GM12878 (cell line): ENCODE results near the gene SLU7. TPM values are rescaled to one million over a fixed set of nuclear protein-coding genes. Genes with fewer than 3 reads are reported as not detected.
A peak's percentile ranks its signal among the peaks of the same experiment; 100 is the strongest.

Source experiments
- ATAC-seq: fragments of 200-7000 bp; cut with Tn5 transposase; 3 replicates; pipeline ENCODE4 v1.9.1; 2020; ENCODE audit warnings: mild to moderate bottlenecking, moderate library complexity
- BruUV-seq: library from RNA; stranded (reverse); fragments of 400-500 nt; replicated peaks from 2 replicates; lab custom pipeline; 2021; lab: Mats Ljungman, UMichigan
- CTCF ChIA-PET: fragments of 300-600 bp; sonication (Branson Sonifier 250); formaldehyde crosslinking; extraction: SDS; loops from one replicate; lab custom pipeline; 2021; ENCODE audit warnings: inconsistent platforms; lab: Yijun Ruan, JAX
- POLR2A ChIA-PET: fragments of 350-600 bp; formaldehyde crosslinking; extraction: SDS; loops from one replicate; lab custom pipeline; 2021; ENCODE audit warnings: inconsistent platforms; lab: Charles Lee
- RAD21 ChIA-PET: fragments of 300-600 bp; sonication (Branson Sonifier 250); formaldehyde crosslinking; loops from one replicate; lab custom pipeline; 2023; ENCODE audit warnings: antibody characterized with exemption; ENCODE audit not compliant: unreplicated experiment; lab: Charles Lee
- SMC1A ChIA-PET: fragments of 300-600 bp; sonication (Branson Sonifier 250); formaldehyde crosslinking; loops from one replicate; lab custom pipeline; 2023; ENCODE audit not compliant: unreplicated experiment, uncharacterized antibody; lab: Charles Lee
- DNase-seq: peaks from one replicate; pipeline ENCODE4 v3.0.0-alpha.2; 2011; ENCODE audit warnings: low read depth, low spot score
- FAIRE-seq: peaks from 3 replicates; lab custom pipeline; 2011; peaks lifted over from hg19 to GRCh38; lab: Jason Lieb, UNC
- H2AFZ ChIP-seq: 2 replicates; pipeline ENCODE4 v1.6.0; 2011; ENCODE audit warnings: low read depth, low read length, control low read depth; ENCODE audit not compliant: control insufficient read depth
- H3K27ac ChIP-seq: 2 replicates; pipeline ENCODE4 v1.5.1; 2011; ENCODE audit warnings: control low read depth; ENCODE audit not compliant: control insufficient read depth, insufficient read depth
- H3K27me3 ChIP-seq, 2 experiments: replicated peaks in 1 of 2; 2 replicates each; pipeline versions ENCODE4 v1.6.0 to v1.6.1; 2011; ENCODE audit warnings: low read length in 1 of 2; ENCODE audit not compliant: control insufficient read depth in 2 of 2, insufficient read depth in 2 of 2
- H3K36me3 ChIP-seq, 2 experiments: 2 replicates each; pipeline ENCODE4 v1.5.1; 2011; ENCODE audit warnings: low read length in 1 of 2; ENCODE audit not compliant: control insufficient read depth in 2 of 2, insufficient read depth in 2 of 2
- H3K4me1 ChIP-seq: 2 replicates; pipeline ENCODE4 v1.6.1; 2011; ENCODE audit warnings: mild to moderate bottlenecking, low read length, moderate library complexity, mixed read lengths; ENCODE audit not compliant: control insufficient read depth, insufficient read depth
- H3K4me2 ChIP-seq: 2 replicates; pipeline ENCODE4 v1.6.0; 2011; ENCODE audit warnings: control low read depth; ENCODE audit not compliant: control insufficient read depth, insufficient read depth
- H3K4me3 ChIP-seq: fragments of 200-600 bp; sonication (generic); 2 replicates; pipeline ENCODE4 v1.5.1; 2016
- H3K79me2 ChIP-seq: 2 replicates; pipeline ENCODE4 v1.6.0; 2011; ENCODE audit warnings: low read length; ENCODE audit not compliant: control insufficient read depth, insufficient read depth
- H3K9ac ChIP-seq: 2 replicates; pipeline ENCODE4 v1.8.0; 2011; ENCODE audit warnings: low read length, control low read depth, mixed read lengths; ENCODE audit not compliant: control insufficient read depth, insufficient read depth
- H3K9me3 ChIP-seq: replicated peaks from 3 replicates; pipeline ENCODE4 v1.5.1; 2011; ENCODE audit warnings: mild to moderate bottlenecking, low read length; ENCODE audit not compliant: control insufficient read depth, insufficient read depth
- H4K20me1 ChIP-seq: 2 replicates; pipeline ENCODE4 v1.6.0; 2011; ENCODE audit not compliant: control insufficient read depth, insufficient read depth
- ATF7 ChIP-seq: fragments of 450-650 bp; IDR thresholded peaks from 2 replicates; pipeline ENCODE4 v1.6.1; 2016; ENCODE audit warnings: low read depth, mild to moderate bottlenecking
- EED ChIP-seq: sonication (generic); IDR thresholded peaks from 2 replicates; pipeline ENCODE4 v1.6.1; 2016; ENCODE audit warnings: antibody characterized with exemption, low read depth
- ESRRA ChIP-seq: IDR thresholded peaks from 2 replicates; pipeline ENCODE4 v1.6.1; 2012; ENCODE audit warnings: mild to moderate bottlenecking, low read length, improper control_type of control experiment
- HCFC1 ChIP-seq: fragments of 150-350 bp; IDR thresholded peaks from 2 replicates; pipeline ENCODE4 v1.6.1; 2014; ENCODE audit warnings: low read length
- JUND ChIP-seq: IDR thresholded peaks from 2 replicates; pipeline ENCODE4 v1.6.1; 2012; ENCODE audit warnings: low read depth, mild to moderate bottlenecking, low read length, improper control_type of control experiment, moderate library complexity
- SREBF2 ChIP-seq: IDR thresholded peaks from 2 replicates; pipeline ENCODE4 v1.6.1; 2012; ENCODE audit warnings: mild to moderate bottlenecking, low read length
- WGBS: methylation state at CpG from one replicate; pipeline ENCODE4 v1.1.6; 2016; ENCODE audit warnings: low lambda C conversion rate; ENCODE audit not compliant: insufficient replicate concordance, insufficient coverage; ENCODE audit errors: missing lambda C conversion rate; 5-methylcytosine and 5-hydroxymethylcytosine counted together
- in situ Hi-C: fragments of 300-500 bp; cut with MboI; formaldehyde crosslinking; loops from 9 replicates; pipeline ENCODE4 v1.14.3; 2018; ENCODE audit warnings: mixed read lengths
- intact Hi-C: fragments of 100-400 bp; cut with micrococcal nuclease; formaldehyde crosslinking; loops from one replicate; pipeline ENCODE4 v1.14.2; 2022; ENCODE audit not compliant: unreplicated experiment
- polyA plus RNA-seq, 11 experiments: library from polyadenylated mRNA; depleted of rRNA in 4 of 11; unstranded in 6 of 11; stranded (reverse) in 5 of 11; fragments of >200 nt; fragmentation: Nextera tagmentation in 4 of 11; fragmentation: Illumina TruSeq in 1 of 11; extraction: Ambion mirVana in 4 of 11; extraction: Trizol in 1 of 11; gene quantifications; 1 replicate in 1 of 11; 2 replicates in 10 of 11; pipeline versions ENCODE4 v1.2.1 to v1.2.3, GENCODE V29; 2011 to 2016; ENCODE audit warnings: inconsistent platforms in 2 of 11, missing spikeins in 2 of 11, low read depth in 1 of 11
- total RNA-seq, 4 experiments: library from RNA; depleted of rRNA in 3 of 4; stranded (reverse); fragments of >200 nt in 3 of 4; fragmentation: Illumina TruSeq in 1 of 4; extraction: Trizol in 1 of 4; gene quantifications; 2 replicates each; pipeline versions ENCODE4 v1.2.1 to v1.2.3, GENCODE V29; 2013 to 2021
- TF ChIP-seq, protein P1 (sequence below): fragments of 450-650 bp; IDR thresholded peaks from 2 replicates; pipeline ENCODE4 v1.6.1; 2016; ENCODE audit warnings: mild to moderate bottlenecking, moderate library complexity, borderline replicate concordance
- TF ChIP-seq, protein P2 (sequence below): IDR thresholded peaks from 2 replicates; pipeline ENCODE4 v1.6.1; 2012; ENCODE audit warnings: low read length, inconsistent platforms
- TF ChIP-seq, protein P3 (sequence below): fragments of 450-650 bp; IDR thresholded peaks from 2 replicates; pipeline ENCODE4 v1.6.1; 2014; ENCODE audit warnings: mild to moderate bottlenecking

The SLU7 gene
- total and polyA plus RNA-seq, 10 of the 15 experiments (the other 5 are each of a cell fraction or from before 2014, with no cell fraction given), result 32.7 to 55.2 (median 46.6) TPM

DNA sequence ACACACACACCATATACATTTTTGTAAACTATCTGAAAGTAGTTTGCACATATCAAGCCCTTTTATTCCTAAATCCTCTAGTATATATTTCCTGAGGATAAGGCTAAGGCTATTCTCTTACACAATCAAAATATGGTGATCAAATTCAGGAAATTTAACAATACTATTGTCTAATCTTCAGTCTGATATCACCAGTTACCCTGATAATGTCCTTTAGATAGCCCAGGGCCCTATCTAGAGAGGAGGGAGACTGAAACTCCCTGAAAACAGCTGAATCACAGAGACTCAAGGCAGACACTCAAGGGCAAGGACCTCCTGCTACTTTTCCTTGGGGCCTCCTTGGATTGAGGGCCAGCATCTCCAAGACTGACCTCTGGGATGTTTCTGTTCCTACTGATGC is 33.2 kb upstream of the SLU7 start:
- ATAC-seq (peak; percentile 3; the same call in 1 of the 3 replicates), FAIRE-seq (no peak), DNase-seq (no peak)
- Histone ChIP-seq H3K27ac (peak overlapping the region; percentile 29), H3K9me3 (peaks cover 8% of the 10 kb centered on the region; the same call in 2 of the 3 replicates), H3K4me1 (peaks cover 55% of the 10 kb centered on the region), H3K27me3 (no peaks in the 10 kb centered on the region), H3K4me2 (peak overlapping the region; percentile 39; the same call in 1 of the 2 replicates), H4K20me1 (no peaks in the 10 kb centered on the region), H2AFZ (no peak overlapping the region), H3K79me2 (no peaks in the 10 kb centered on the region; the same call in none of the 2 replicates), H3K9ac (peak overlapping the region; percentile 28; the same call in 1 of the 2 replicates), H3K4me3 (no peak overlapping the region), H3K36me3 (no peaks in the 10 kb centered on the region)
- in situ Hi-C loops (no loop called here), intact Hi-C loops (no loop called here)
- ChIA-PET SMC1A (interaction anchor here (1.7 to 3.7 kb wide), 4 partner anchors 11 to 23 kb away, joined by 4 to 50 read pairs (median 22); no protein-coding TSS in a partner anchor), POLR2A (interaction anchor here (1.0 to 3.9 kb wide), 6 partner anchors 9 to 29 kb away, joined by 3 to 40 read pairs (median 4); partner anchors contain the start of gene PTTG1), CTCF (interaction anchor here (0.7 to 3.2 kb wide), 6 partner anchors 8 to 18 kb away, joined by 3 to 19 read pairs (median 4); no protein-coding TSS in a partner anchor), RAD21 (interaction anchor here (1.1 to 4.0 kb wide), 5 partner anchors 9 to 22 kb away, joined by 3 to 43 read pairs (median 11); no protein-coding TSS in a partner anchor)
- BruUV-seq, result no TSS peak
- TF ChIP-seq EED (peak; percentile 19; the same call in 1 of the 2 replicates), ATF7 (no peak)

DNA sequence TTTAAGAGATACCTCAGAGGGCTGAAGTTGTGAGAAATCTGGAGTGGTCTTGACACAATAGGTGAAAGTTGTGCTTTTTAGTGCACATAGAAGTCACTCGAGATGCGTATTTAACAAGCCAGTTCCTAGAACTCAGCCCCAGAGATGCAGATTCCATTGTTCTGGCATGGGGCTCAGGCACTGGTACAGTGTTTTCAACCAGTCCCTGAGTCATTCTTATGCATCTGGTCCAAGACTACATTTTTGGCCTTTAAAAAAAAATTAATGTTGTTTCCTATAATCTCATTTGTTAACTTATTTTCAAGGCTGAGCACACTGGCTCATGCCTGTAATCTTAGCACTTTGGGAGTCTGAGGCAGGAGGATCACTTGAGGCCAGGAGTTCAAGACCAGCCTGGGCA is 32.4 kb upstream of the SLU7 start:
- Histone ChIP-seq H3K9me3 (peaks cover 8% of the 10 kb centered on the region; the same call in 2 of the 3 replicates), H3K9ac (peak overlapping the region; percentile 30; the same call in 1 of the 2 replicates), H3K27ac (peak overlapping the region; percentile 70), H4K20me1 (no peaks in the 10 kb centered on the region), H3K27me3 (no peaks in the 10 kb centered on the region), H3K36me3 (no peaks in the 10 kb centered on the region), H2AFZ (no peak overlapping the region; the same call in 1 of the 2 replicates), H3K79me2 (no peaks in the 10 kb centered on the region; the same call in none of the 2 replicates), H3K4me2 (peak overlapping the region; percentile 57; the same call in 1 of the 2 replicates), H3K4me3 (no peak overlapping the region; the same call in 1 of the 2 replicates), H3K4me1 (peaks cover 51% of the 10 kb centered on the region)
- POLR2A ChIA-PET, result interaction anchor here (0.6 to 3.5 kb wide), 3 partner anchors 8 to 20 kb away, joined by 4 to 40 read pairs (median 4); no protein-coding TSS in a partner anchor
- FAIRE-seq (no peak), ATAC-seq (peak; percentile 1; the same call in 2 of the 3 replicates), DNase-seq (no peak)
- 97% methylated on average over 2 of the region's 2 CpGs for WGBS
- CTCF ChIA-PET, result no interaction called here
- in situ Hi-C loops, result no loop called here
- intact Hi-C loops, result no loop called here
- no TSS peak for BruUV-seq
- SMC1A ChIA-PET, result interaction anchor here (3.1 to 3.7 kb wide), 3 partner anchors 10 to 24 kb away, joined by 12 to 50 read pairs (median 33); no protein-coding TSS in a partner anchor
- RAD21 ChIA-PET, result interaction anchor here (1.4 to 3.7 kb wide), 3 partner anchors 9 to 16 kb away, joined by 4 to 43 read pairs (median 24); no protein-coding TSS in a partner anchor
- TF ChIP-seq JUND, result no peak
- TF ChIP-seq, protein P1, sequence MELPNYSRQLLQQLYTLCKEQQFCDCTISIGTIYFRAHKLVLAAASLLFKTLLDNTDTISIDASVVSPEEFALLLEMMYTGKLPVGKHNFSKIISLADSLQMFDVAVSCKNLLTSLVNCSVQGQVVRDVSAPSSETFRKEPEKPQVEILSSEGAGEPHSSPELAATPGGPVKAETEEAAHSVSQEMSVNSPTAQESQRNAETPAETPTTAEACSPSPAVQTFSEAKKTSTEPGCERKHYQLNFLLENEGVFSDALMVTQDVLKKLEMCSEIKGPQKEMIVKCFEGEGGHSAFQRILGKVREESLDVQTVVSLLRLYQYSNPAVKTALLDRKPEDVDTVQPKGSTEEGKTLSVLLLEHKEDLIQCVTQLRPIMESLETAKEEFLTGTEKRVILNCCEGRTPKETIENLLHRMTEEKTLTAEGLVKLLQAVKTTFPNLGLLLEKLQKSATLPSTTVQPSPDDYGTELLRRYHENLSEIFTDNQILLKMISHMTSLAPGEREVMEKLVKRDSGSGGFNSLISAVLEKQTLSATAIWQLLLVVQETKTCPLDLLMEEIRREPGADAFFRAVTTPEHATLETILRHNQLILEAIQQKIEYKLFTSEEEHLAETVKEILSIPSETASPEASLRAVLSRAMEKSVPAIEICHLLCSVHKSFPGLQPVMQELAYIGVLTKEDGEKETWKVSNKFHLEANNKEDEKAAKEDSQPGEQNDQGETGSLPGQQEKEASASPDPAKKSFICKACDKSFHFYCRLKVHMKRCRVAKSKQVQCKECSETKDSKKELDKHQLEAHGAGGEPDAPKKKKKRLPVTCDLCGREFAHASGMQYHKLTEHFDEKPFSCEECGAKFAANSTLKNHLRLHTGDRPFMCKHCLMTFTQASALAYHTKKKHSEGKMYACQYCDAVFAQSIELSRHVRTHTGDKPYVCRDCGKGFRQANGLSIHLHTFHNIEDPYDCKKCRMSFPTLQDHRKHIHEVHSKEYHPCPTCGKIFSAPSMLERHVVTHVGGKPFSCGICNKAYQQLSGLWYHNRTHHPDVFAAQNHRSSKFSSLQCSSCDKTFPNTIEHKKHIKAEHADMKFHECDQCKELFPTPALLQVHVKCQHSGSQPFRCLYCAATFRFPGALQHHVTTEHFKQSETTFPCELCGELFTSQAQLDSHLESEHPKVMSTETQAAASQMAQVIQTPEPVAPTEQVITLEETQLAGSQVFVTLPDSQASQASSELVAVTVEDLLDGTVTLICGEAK, result no peak
- TF ChIP-seq, protein P2, sequence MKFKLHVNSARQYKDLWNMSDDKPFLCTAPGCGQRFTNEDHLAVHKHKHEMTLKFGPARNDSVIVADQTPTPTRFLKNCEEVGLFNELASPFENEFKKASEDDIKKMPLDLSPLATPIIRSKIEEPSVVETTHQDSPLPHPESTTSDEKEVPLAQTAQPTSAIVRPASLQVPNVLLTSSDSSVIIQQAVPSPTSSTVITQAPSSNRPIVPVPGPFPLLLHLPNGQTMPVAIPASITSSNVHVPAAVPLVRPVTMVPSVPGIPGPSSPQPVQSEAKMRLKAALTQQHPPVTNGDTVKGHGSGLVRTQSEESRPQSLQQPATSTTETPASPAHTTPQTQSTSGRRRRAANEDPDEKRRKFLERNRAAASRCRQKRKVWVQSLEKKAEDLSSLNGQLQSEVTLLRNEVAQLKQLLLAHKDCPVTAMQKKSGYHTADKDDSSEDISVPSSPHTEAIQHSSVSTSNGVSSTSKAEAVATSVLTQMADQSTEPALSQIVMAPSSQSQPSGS, result no peak
- TF ChIP-seq, protein P3, sequence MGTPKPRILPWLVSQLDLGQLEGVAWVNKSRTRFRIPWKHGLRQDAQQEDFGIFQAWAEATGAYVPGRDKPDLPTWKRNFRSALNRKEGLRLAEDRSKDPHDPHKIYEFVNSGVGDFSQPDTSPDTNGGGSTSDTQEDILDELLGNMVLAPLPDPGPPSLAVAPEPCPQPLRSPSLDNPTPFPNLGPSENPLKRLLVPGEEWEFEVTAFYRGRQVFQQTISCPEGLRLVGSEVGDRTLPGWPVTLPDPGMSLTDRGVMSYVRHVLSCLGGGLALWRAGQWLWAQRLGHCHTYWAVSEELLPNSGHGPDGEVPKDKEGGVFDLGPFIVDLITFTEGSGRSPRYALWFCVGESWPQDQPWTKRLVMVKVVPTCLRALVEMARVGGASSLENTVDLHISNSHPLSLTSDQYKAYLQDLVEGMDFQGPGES, result no peak
- no peak for TF ChIP-seq ESRRA
- no peak for TF ChIP-seq SREBF2
- TF ChIP-seq HCFC1, result no peak
